8988T (cell line): ENCODE results near the gene NFE2L1.
"Not testable (repeated sequence)": the region's sequence is repeated elsewhere in the genome, so short reads cannot be mapped to it uniquely, and the experiment has no call there.

Experiments
- DNase-seq: peaks from one replicate; pipeline ENCODE4 v3.0.0; 2011

The NFE2L1 gene

DNA sequence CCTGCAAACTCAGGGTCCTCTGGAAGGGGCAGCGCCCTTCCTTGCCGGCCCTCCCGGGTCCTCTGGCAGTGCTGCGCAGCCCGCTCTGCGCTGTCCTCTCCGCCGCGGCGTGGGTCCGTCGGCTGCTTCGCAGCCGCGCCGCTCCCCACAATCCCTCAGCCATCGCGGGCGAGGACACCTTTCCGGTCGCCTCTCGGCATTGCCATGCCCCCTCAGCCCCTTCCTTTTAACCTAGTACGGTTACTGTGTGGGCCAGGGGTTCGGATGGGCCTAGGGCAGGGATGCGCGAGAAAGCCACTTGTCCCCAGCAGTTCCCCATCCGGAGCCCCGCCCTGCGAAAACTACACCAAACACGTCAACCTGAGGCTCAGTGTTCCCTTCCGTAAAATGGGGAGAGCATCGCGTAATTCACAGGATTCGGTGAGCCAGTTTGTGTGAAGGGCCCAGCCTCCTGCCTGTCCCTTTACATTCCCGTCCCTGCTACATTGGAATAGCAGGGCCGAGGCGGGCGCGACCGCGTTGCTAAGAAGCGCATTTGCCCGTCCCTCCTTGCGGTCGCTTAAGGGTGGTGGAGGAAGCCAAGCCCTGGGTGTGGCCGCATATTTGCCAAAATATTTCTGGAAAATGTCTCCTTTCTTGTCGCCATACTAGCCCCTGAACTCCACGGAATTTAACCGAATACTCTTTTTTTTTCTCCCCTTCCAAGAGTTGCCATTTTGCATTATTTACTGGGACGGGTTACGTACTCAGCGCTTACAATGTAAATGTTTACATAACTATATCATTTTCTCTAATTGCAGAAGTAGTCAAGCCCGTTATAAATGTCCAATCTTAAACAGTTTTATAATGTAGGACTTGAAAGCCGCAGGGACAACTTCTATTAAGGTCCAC, 23.8 kb upstream of the NFE2L1 start:
- no peak for DNase-seq

DNA sequence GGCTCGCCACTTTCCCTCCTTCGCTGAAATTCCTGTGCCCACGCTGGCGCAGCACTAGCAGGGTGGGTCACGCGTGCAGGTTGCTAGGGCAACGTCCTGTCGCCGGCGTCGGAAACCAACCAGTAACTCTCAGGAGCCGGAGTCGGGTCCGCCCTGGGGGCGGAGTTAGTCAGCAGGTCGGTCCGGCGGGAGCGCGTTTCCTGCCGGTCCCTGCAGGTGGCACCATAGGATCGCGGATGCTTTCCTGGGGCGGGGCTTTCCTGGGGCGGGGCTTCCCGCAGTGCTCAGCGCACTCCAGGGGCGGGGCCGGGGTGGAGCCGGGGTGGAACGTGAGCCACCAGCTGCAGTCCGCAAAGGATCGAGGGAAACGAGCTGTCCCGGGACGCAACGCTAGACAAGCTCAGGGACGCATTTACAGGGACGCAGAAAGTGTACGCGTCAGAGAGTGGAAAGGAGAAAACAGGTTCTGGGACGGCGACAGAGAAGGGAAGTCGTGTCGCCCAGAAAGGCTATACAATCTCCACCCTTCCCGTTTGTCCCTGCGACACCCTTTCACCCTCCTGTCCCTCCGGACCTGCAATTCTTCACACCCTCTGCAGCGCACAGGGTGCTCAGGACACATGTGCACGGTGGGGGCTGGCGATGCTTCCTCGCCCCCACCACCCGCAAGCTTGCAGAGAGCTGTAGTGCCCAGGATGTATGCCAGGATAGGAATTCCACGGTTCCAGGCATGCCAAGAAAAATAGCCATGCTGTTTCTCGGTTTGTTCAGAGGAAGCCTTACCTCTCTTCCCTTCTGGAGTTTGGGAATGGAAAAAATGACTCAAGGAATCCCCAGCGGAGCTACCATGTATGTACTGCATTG, 22.9 kb upstream of the NFE2L1 start:
- DNase-seq: peak; percentile 91

DNA sequence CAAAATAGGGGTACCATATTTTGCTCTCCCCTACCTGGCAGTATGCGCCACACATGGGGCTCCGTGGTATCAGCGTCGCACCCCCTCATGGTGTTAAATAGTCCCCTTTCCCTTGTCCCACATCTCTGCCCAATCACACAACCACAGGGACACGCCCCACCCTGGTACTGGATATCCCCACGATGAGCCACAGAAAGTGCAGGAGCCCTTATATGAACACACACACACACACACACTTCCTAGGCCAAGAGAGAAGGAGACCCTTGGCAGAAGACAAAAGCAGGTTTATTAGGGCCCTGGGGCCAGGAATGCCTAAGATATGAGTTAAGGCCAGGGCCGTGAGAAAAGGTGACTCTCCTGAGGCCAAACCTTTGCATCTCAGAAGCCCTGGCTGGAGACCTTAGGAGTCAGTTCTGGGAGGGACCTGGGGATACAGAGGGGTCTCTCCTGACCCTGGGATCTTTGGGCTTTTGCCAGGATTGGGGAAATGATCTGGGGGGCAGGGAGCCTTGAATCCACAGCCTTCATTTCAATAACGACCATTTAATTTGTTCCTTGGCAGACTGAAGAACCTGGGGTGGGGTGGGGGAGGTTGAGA, 22.2 kb upstream of the NFE2L1 start:
- DNase-seq: no peak

DNA sequence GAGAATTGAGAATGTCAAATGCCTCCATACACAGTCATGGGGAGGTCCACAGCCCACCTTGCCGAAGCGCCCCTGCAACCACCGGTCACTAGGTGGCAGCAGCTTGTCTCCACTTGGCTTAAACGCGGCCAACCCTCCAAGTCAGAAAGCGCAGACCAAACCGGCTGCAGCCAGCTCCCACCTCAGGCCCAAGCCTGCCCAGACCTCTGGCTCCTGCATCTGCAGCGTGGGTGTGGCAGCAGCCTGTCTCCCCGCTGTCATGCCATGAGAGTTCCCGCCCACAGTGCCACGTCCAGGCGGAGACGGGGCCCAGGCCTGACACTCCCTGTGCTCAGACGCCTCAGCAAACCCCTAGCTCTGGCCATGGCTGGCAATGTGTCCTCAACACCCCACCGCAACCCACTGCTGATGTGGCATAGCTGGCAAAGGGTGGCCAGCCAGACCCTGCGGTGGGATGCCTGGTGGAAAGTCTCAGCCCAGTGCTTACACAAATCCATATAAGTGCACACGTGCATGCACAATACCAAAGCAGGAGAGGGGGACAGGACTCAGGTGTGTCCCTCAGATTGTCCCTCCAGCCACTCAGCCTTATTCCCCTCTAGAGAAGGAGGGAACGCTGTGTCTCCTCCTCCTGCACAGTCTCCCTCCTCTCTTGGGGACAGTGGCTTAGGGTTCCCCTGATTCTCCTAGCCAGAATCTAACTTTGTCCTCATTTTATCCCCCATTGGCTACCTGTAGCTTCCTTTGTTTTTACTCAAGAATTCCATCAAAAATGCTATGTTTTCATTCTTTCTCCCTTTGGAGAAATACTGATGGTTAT, 21.4 kb upstream of the NFE2L1 start:
- DNase-seq: peak; percentile 83

DNA sequence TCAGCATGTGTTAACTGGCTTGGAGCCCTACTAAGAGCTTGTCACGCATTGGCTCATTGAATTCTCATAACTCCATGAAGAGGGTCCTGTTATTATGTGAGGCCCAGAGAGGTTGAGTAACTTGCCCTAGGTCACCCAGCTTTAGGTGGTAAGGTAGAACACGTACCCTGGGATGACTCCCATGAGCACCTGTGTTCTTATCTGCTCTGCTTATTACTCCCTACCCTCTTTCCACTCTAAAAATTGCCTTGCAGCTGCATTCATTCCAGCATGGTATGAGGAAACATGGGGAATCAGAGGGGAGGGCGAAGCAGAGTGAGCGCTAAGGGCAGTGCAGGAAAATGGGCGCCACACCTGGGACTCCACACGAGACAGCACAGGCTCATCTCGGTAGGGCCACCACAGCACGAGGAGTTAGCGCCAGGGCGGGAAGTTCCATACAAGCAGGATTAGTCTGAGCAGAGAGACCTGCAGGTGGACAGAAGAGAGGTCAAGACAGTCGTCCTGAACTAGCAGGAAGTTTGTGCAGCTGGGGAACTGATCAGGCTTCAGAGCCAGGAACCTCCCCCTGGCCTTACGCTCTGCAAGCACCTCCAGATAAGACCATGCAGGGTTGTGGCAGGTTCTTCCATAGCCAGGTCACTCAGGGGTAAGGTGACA, 20.7 kb upstream of the NFE2L1 start:
- DNase-seq: no peak

DNA sequence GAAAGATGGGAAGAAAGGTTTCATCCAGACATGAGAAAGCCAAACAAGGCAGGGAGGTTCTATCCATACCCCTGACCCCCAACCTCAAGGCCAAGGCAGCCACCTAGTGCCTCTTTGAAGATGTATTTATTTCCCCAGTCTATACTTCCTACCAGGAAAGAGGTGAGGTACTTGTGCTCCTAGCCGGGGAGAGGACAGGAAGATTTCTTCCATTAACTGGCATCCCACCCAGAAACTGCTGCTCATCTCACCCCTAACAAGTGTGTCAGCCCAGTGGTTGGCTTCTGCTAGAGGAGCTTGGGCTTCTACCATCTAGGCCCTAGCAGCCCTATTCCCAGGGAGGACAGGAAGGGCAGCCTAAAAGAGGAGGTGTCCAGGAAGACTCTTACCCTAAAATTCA, 19.4 kb upstream of the NFE2L1 start:
- DNase-seq: no peak

DNA sequence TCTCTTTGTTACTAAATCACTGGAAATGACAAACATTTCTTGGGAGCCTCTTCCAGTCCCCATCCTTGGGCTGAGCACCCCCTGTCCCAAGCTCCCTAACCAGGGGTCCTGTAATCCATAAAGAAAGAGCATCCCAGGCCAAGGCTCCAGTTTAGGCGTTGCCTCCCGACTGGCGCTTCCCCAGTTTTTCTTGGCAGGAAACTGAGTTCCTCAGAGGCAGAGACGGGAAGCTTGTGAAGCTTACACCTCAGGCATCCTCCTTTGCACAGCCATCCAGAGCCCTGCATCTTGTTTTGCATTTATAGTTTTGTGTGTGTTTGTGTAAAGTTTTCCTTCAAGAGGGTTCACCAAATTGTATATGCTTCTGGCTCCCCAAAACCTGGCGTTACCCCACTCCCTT, 17.6 kb upstream of the NFE2L1 start:
- no peak for DNase-seq

DNA sequence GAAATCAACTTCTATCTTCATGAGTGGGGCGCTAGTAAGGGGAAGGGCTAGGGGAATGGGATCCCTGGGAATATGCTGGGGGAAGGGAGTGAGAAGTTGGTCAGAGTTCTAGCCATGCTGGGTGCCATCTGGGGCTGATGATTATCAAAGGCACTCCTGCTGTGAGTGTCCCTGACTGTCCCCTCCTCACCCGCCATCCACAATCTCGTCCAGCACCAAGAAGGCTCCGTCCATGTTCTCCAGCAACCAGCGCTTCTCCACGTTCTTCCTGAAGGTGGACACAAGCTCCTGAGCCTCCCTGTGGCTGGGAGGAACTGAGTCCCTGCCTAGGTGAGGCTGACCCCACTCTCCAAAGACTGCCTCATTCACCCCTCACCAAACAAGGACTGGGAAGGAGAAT, 16.2 kb upstream of the NFE2L1 start:
- DNase-seq: no peak

DNA sequence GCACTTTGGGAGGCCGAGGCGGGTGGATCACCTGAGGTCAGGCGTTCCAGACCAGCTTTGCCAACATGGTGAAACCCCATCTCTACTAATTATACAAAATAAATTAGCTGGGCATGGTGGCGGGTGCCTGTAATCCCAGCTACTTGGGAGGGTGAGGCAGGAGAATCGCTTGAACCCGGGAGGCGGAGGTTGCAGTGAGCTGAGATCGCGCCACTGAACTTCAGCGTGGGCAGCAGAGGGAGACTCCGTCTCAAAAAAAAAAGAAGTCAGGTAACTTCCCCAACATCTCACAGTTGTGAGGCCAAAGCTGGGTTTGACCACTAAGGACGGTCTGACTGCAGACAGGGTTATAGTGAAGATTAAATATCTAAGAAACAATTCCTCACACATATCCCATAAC, 13.4 kb upstream of the NFE2L1 start:
- not testable (repeated sequence) for DNase-seq

DNA sequence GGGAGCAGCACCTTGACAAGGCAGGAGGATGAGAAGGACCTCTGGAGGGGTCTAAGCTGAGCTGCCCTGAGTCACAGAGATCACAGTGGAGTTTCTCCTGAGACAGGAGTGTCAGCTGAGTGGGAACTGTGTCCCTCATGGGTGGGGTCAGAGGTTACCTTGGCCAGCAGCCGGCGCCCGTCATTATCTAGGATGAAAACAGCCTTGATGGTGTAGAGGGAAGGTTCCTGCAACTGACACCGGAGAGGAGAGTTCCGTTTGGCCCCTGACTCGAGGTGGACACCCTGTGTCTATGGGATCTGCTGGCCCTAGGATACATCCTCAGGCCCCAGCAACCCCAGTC, 11.5 kb upstream of the NFE2L1 start:
- DNase-seq: no peak

DNA sequence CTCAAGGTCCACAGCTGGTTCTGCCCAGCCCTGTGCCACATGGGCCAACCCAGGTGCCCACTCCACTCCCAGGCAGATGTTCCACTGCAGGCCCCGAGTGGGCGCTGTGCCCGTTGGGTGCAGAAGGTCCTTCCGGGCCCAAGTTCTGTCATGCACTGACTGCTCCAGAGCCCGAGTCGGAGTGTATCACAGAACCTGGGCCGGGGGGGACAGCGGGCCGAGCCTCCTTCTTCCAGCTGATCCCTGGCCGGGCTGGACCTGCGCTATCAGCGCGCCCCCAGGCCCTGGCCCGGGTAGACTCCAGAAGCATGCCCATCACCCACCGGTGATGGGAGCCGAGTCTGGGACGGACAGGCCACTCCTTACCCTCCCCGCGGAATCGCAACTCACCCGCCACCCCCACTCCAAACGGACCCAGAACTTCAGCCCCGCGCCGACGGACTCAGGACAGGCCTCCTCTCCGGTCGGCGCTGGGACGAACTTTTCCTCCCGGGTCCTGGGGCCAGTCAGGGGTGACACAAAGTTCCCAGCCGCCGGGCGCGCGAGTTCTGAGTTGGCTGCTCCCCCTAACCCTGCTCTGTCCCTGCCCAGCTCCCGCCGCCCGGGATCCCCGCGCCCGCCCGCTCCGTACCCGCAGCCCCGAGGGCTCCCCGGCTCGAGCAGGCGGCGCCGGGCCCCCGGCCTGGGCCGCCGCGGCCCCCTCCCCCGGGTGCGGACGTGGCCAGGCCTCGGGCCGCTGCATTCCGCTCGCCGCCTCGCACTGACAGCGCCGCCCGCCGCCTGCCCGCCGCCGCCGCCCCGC, 10.9 kb upstream of the NFE2L1 start, which contains the start of gene COPZ2:
Gene COPZ2, minus strand, starts transcription at position 762 of the 802 bp plus-strand sequence. Its CDS starts 20 bp downstream, at position 742.
- DNase-seq: peak; percentile 93

DNA sequence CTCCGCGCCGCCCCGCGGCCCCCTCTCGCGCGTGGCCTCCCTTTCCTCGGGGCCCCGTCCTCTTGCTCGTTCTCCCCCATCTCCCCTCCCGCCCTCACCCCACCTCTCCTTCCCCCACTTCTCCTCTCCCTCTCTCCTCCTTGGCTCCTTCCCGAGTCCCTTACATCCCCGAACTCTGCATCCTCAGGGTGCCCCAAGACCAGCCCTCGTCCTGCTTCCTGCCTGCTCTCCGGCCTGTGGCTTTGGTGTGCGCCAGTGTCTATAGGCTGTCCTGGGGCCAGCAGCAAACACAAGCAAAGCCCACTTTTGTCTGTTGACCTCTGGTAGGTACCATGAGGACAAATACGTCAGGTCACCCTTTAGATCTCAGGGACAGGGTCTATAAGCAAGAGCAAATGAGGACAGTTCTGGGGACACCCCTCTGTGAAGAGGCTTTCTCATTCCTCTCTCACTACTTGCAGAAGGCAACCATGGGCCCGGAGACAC, 10.3 kb upstream of the NFE2L1 start:
- DNase-seq: peak; percentile 65

DNA sequence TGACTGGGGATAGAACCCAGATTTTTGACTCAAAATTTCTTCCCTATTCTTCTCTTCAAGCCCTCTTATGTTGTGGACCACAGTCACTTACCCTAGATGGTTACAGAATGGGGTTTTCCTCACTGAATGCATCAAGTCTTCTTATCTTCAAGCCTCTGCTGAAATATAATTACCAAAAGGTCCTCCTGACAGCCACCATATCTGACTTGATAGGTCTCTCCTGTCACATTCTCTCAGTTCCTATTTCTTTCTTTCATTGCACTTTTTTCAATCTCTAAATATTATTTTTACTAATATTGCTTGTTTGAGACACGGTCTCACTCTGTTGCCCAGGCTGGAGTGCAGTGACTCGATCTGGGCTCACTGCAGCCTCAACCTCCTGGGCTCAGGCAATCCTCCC, 9.5 kb upstream of the NFE2L1 start:
- no peak for DNase-seq

DNA sequence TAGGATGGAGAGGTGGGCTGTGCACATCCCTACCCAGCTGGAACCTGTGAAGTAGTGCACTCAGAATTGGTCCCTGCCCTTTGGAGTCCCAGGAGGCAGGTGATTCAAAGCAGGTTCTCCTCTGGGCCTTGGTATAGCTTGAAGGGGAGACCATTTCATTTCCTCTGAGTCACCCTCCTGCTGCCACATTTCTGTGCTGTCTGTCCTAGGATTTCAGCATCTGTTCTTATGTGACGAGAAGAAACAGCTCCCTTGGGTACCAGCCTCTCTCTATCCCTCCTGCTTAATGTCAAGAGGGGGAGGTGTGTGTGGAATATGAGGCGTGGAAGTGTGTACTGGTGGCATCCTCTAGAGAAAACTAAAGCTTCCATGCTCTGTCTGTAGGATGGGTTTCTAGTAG, 5.0 kb upstream of the NFE2L1 start:
- DNase-seq: no peak

DNA sequence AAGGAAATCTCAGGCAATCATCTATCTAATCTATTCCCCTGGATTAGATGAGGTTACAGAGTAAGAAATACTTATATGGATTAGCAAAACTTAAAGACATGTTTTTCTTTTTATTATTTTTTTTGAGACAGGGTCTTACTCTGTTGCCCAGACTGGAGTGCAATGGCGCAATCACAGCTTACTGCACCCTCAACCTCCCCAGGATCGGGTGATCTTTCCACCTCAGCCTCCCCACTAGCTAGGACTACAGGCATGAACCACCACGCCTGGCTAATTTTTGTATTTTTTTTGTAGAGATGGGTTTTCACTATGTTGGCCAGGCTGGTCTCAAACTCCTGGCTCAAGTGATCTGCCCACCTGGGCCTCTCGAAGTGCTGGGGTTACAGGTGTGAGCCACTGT, 3.3 kb upstream of the NFE2L1 start:
- no peak for DNase-seq

DNA sequence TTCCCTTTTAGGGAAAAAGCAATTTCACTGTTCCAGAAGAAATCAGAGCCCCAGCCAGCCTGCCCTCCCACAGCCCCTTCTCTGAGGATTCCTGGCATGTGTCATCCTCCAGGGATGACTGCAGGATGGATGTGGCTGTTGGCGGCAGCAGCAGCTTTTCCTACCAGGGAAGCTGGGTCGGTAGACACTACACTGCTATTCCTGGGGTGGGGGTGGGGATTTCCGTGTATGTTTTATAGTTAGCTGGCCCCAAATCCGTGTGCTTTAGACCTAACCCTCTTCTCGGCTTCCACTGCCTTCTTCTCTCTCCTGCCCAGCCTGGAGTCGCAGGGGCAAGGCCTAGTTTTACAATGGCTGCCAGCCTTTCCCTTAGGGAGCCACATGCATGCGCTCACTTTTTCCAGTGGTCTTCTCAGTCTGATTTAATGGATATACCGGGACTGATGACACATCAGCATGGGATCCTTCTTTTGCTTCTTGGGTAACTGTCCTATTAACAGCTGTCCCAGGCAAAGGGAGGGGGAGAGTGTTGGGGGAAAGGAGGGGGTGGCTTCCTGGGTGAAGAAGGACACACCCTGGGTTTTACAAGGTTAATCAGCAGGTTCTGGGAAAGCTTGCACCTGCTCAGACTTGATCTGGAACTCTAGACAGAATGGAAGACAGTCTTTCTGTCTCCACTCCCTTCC, 2.7 kb upstream of the NFE2L1 start:
- no peak for DNase-seq

DNA sequence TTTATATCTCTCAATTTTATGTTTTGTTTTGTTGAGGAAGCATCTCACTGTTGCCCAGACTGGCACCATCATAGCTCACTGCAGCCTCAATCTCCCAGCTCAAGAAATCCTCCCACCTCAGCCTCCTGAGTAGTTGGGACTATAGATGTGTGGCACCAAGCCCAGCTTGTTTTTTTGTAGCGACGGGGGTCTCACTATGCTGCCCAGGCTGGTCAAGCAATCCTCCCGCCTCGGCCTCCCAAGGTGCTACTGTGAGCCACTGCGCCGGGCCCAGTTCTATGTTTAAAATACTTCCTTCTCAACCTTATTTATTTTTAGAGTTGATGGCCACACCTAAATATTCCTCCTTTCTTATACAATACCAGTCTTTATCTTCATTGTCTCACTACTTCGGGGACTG, 1.9 kb upstream of the NFE2L1 start:
- no peak for DNase-seq

DNA sequence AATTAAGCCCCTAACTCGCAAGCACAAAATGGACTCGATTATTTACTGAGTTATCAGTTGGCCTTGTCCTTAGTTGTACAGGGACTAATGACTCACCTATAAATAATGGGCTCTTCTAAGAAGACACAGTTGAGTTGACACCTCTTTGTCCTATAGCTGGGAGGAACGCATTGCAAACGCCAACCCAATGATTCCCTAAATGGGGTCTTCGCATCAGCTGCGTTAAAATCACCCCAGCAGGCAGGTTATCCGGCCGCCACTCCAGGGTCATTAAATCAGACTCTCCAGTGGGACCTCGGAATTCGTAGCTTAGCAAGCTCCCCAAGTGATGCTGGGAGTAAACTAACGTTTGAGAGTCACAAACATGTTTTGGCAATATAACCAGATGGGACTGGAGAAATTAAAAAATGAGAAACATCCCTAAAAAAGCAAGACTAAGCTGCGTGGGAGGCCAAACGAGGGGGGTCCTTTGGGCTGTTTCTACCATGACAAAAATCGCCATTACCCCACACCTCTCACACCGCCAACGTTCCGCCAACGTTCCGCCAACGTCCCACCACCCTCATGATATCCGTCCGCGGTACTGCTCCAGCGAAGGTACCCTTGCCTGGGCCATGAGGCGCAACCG, 932 bp upstream of the NFE2L1 start:
- DNase-seq: no peak

DNA sequence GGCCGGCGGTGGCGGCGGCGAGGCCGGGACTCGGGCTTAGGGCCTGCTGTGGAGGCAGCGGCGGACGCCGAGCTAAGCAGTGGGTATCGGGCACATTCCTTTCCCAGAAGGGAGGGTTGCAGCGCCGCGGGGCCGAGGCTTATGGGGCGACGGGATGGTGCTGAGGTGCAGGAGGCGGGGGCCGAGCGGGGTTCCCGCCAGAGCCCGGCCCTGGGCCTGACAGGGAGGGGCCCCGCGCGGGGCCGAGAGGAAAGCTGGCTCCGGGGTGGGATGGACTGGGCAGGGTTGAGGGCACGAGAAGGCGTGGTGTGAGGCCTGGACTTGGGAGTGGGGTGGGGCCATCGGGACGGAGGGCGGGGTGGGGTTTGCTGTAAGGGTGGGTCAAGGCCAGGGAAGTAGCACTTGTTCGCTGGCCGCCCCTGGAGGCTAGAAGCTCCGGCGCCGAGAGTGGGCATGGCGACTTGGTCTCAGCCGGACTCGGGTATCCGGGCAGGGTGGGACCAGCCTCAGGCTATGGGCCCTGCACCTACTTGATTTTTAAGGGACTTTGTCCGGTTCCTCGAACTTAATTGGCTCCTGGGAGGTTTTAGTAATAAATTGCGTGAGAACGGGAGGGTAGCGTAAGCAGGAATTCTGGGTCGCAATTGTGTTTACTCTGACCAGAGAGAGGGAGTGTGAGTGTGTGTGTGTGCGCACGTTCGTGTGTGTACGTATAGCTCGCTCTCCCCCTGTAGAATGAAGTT, 396 bp downstream of the NFE2L1 start:
- peak; percentile 80 for DNase-seq
